GM21423 (cell line): ENCODE measurements around the gene TP53I11.

Source experiments
- ATAC-seq: cut with Tn5 transposase; IDR thresholded peaks from one replicate; pipeline ENCODE4 v1.9.1; 2021; ENCODE audit warnings: mild to moderate bottlenecking, moderate library complexity; ENCODE audit not compliant: unreplicated experiment

TP53I11 gene

GRCh38 chr11:44916331-44916730, 34.4 kb downstream of the TP53I11 start:
- ATAC-seq: no peak

- peak; percentile 41 for ATAC-seq
Observed at GRCh38 chr11:44915621-44916020, 35.1 kb downstream of the TP53I11 start.

GRCh38 chr11:44915004-44915403, 35.7 kb downstream of the TP53I11 start:
- no peak for ATAC-seq

- ATAC-seq: no peak
Observed at GRCh38 chr11:44914105-44914504, 36.6 kb downstream of the TP53I11 start.

GRCh38 chr11:44913502-44913901, 37.2 kb downstream of the TP53I11 start:
- no peak for ATAC-seq

GRCh38 chr11:44912270-44912987, 38.3 kb downstream of the TP53I11 start:
- ATAC-seq: no peak

- ATAC-seq: peak; percentile 49
Observed at GRCh38 chr11:44911029-44911814, 39.5 kb downstream of the TP53I11 start.

GRCh38 chr11:44910591-44910990, 40.1 kb downstream of the TP53I11 start:
- ATAC-seq: no peak

- no peak for ATAC-seq
Observed at GRCh38 chr11:44909557-44909956, 41.1 kb downstream of the TP53I11 start.

- no peak for ATAC-seq
Observed at GRCh38 chr11:44906649-44907048, 44.0 kb downstream of the TP53I11 start.

GRCh38 chr11:44905131-44905866, 45.4 kb downstream of the TP53I11 start:
- ATAC-seq: no peak

- ATAC-seq: no peak
Observed at GRCh38 chr11:44904261-44905020, 46.2 kb downstream of the TP53I11 start.

GRCh38 chr11:44903518-44903917, 47.2 kb downstream of the TP53I11 start:
- no peak for ATAC-seq

- ATAC-seq: no peak
Observed at GRCh38 chr11:44903035-44903434, 47.6 kb downstream of the TP53I11 start.

GRCh38 chr11:44901786-44902185, 48.9 kb downstream of the TP53I11 start:
- no peak for ATAC-seq

GRCh38 chr11:44901120-44901633, 49.5 kb downstream of the TP53I11 start:
- no peak for ATAC-seq

- ATAC-seq: no peak
Observed at GRCh38 chr11:44899959-44900358, 50.7 kb downstream of the TP53I11 start.

GRCh38 chr11:44893846-44894617, 56.7 kb downstream of the TP53I11 start:
- peak; percentile 52 for ATAC-seq

- ATAC-seq: no peak
Observed at GRCh38 chr11:44893308-44893822, 57.3 kb downstream of the TP53I11 start.

GRCh38 chr11:44892843-44893242, 57.8 kb downstream of the TP53I11 start:
- no peak for ATAC-seq
